ENCODE results near the gene CRACR2B. TPM values are rescaled to one million over a fixed set of nuclear protein-coding genes. Genes with fewer than 3 reads are reported as not detected.

Gene CRACR2B
- total and polyA plus RNA-seq, 2 of the 13 experiments (the other 11 are each of a cell fraction or from before 2014, with no cell fraction given): 14.9 to 21.0 TPM

DNA sequence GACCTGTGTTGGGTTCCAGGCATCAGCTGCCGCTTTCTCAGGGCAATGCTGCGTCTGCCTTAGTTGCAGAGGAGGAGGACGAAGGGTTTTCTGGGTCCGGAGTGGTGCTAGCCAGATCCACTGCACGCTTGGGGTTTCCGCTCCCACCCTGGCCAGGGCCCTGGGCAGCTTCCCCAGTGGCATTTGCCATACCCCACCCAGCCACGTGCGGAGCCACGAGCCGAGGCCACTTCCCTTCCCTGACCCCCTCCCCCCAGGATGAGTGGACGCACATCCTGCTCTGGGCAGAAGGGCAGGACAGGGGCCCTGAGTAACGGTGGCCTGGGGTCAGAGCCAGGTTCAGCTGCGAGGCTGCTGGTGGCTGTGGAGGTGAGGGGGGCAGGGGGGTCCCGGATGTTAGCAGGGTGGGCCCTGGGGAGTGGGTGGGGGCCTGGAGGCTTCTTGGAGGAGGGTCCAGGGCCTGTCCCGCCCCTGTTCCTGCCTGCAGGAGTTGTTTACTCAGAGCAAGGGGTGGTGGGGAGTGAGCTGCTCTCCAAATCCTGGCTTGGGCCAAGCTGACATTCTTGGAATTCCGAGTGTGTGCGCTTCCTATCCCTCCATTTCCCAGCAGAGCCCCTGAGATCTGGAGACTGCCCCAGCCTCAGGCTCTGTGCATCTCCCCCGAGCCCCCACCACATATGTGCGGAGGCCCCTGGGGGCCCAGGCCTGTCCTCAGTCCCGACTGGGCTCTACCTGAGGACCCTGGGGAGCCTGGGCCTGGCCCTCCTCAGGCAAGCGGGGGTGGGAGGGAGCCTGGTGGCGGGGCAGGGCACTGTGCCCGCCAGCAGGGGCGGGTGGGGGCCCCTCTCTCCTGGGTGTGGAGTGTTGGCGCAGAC lies 16.3 kb downstream of the CRACR2B start (continued):
- TF ChIP-seq ZNF274 (CRISPR knock-in tag; IDR thresholded peaks at IDR 0.05) (no peak), PHF20 (CRISPR knock-in tag; IDR thresholded peaks at IDR 0.05) (0 out of 2 replicates have a peak, but pooled peaks have one; percentile 47), ARID3A (IDR thresholded peaks at IDR 0.05; ENCODE audit: low read depth, low read length) (no peak), AFF4 (CRISPR knock-in tag; IDR thresholded peaks at IDR 0.05) (no peak), ZBTB7A (CRISPR knock-in tag; IDR thresholded peaks at IDR 0.05) (peak; percentile 97), U2AF2 (IDR thresholded peaks at IDR 0.05; ENCODE audit: low read depth, low read length) (no peak), SRSF4 (IDR thresholded peaks at IDR 0.05; ENCODE audit: low read depth, low read length, poor library complexity, severe bottlenecking) (no peak), ZHX1 (CRISPR knock-in tag; IDR thresholded peaks at IDR 0.05; ENCODE audit: low read depth) (no peak), RORA (CRISPR knock-in tag; IDR thresholded peaks at IDR 0.05) (no peak), FOXA1 (IDR thresholded peaks at IDR 0.05) (no peak), FOXA1 (CRISPR knock-in tag; IDR thresholded peaks at IDR 0.05) (peak; percentile 94), DPF2 (CRISPR knock-in tag; IDR thresholded peaks at IDR 0.05; ENCODE audit: borderline replicate concordance, low read depth) (no peak)
- TF ChIP-seq, protein P1, sequence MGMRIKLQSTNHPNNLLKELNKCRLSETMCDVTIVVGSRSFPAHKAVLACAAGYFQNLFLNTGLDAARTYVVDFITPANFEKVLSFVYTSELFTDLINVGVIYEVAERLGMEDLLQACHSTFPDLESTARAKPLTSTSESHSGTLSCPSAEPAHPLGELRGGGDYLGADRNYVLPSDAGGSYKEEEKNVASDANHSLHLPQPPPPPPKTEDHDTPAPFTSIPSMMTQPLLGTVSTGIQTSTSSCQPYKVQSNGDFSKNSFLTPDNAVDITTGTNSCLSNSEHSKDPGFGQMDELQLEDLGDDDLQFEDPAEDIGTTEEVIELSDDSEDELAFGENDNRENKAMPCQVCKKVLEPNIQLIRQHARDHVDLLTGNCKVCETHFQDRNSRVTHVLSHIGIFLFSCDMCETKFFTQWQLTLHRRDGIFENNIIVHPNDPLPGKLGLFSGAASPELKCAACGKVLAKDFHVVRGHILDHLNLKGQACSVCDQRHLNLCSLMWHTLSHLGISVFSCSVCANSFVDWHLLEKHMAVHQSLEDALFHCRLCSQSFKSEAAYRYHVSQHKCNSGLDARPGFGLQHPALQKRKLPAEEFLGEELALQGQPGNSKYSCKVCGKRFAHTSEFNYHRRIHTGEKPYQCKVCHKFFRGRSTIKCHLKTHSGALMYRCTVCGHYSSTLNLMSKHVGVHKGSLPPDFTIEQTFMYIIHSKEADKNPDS (CRISPR knock-in tag; IDR thresholded peaks at IDR 0.05): no peak

Data from HepG2 (cell line).